Large intestine (tissue), 3 donors: Measurements from ENCODE around the gene BTBD2. TPM values are rescaled to one million over a fixed set of nuclear protein-coding genes. Genes with fewer than 3 reads are reported as not detected.

Experiments
- DNase-seq, 2 donors: peaks; one replicate each; pipeline versions ENCODE4 v3.0.0 to v3.0.0-alpha.2; 2013
- H3K27ac ChIP-seq: one replicate; pipeline ENCODE4 v1.5.1; 2013; ENCODE audit warnings: low read length
- H3K27me3 ChIP-seq: 2 replicates; pipeline ENCODE4 v1.6.1; 2013; ENCODE audit warnings: low read length; ENCODE audit not compliant: control insufficient read depth, insufficient read depth
- H3K36me3 ChIP-seq: 2 replicates; pipeline ENCODE4 v1.6.1; 2013; ENCODE audit warnings: low read length; ENCODE audit not compliant: control insufficient read depth, insufficient read depth
- H3K4me1 ChIP-seq: one replicate; pipeline ENCODE4 v1.6.1; 2013; ENCODE audit warnings: low read length; ENCODE audit not compliant: control insufficient read depth, insufficient read depth
- H3K4me3 ChIP-seq: one replicate; pipeline ENCODE4 v1.5.1; 2013; ENCODE audit warnings: low read length
- H3K9me3 ChIP-seq: one replicate; pipeline ENCODE4 v1.6.1; 2013; ENCODE audit warnings: mild to moderate bottlenecking, low read depth, low read length, moderate library complexity; ENCODE audit not compliant: control insufficient read depth
- WGBS: methylation state at CpG from one replicate; pipeline ENCODE4 v1.1.5; 2013; ENCODE audit warnings: low lambda C conversion rate; ENCODE audit not compliant: insufficient coverage; 5-methylcytosine and 5-hydroxymethylcytosine counted together
- polyA plus RNA-seq: library from polyadenylated mRNA; unstranded; fragments of 120-200 nt; gene quantifications from one replicate; pipeline ENCODE4 v1.2.1, GENCODE V29; 2013

Gene BTBD2
- polyA plus RNA-seq, 1 donor, result 96.7 TPM

DNA sequence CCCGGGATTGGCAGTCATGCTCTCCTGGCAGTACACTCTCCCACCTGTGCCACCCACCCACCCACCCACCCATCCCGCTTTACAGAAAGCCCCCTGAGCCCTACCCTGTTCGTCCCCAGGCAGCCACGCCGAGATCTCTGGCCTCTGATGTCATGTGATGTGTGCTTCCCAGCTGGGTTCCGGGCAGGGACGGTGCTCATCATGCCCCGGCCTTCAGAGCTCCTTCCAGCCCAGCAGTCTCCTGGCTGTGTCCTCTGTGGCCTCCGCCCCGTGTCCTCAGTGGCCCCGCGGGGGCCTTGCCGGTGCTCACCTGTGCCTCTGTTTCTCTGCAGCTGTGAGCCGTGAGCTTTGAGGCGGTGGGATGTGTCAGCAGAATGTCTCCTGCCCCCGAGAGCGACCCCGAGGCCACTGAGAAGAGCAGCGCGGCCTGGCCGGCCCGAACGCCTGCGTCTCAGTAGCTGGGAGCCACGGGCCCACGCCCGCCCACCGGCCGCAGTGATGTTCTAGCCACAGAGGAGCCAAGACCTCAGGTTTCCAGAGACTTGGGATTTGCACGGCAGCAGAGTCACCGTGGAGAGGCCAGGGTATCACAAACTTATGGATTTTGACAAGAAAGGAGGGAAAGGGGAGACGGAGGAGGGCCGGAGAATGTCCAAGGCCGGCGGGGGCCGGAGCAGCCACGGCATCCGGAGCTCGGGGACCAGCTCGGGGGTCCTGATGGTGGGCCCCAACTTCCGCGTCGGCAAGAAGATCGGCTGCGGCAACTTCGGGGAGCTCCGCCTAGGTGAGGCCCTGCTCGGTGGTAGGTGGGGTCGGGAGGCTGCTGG is 46.1 kb downstream of the BTBD2 start:
- Histone ChIP-seq H3K27ac (no peak overlapping the region), H3K4me1 (no peaks in the 10 kb centered on the region), H3K36me3 (peaks cover 33% of the 10 kb centered on the region), H3K27me3 (no peaks in the 10 kb centered on the region), H3K4me3 (no peak overlapping the region), H3K9me3 (peaks cover 1% of the 10 kb centered on the region)
- DNase-seq, result no peak
- no CpG with 5 or more reads among the region's 49 CpGs for WGBS

DNA sequence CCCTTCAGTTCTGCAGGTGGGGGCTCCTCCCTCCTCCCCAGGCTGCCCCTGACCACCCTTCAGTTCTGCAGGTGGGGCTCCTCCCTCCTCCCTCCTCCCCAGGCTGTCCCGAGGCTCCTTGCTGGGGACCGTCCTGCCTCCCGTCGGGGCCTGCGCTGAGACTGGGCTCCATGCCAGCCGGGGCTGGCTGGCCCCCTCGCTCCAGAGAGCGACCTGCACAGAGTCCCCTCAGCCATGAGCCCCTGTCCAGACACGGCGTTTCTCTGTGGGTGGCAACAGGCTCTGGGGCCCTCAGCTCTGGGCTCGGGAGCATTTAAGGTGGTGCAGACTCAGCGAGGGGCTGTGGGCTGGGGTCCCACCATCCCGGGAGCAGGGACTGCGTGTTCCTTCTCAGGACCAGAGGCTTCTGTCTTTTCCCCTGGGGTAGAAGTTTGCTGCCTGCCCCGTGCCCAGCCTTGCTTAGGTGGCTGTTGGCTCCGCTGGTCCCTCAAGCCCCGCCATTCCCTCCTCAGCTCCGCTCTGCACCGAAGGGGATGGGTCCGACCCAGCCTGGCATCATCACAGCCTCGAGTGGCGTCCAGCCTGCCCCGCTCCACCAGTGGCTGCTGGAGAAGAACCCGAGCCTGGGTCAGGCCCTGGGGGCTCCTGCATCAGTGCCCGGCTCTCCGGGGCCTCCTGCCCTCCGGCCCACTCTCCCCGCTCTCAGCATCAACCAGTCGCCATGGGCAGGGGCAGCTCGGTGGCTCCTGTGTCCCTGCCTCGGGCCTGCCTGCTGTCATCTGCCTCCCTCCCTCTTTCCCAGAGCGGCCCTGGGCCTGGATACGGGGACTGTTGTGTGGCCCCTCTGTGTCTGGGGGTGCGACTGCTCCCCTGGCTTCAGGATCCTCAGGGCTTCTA is 47.0 kb downstream of the BTBD2 start:
- H3K9me3 ChIP-seq, result no peaks in the 10 kb centered on the region
- no peaks in the 10 kb centered on the region for H3K27me3 ChIP-seq
- H3K27ac ChIP-seq, result no peak overlapping the region
- peaks cover 28% of the 10 kb centered on the region for H3K36me3 ChIP-seq
- WGBS, result no CpG with 5 or more reads among the region's 34 CpGs
- H3K4me1 ChIP-seq, result no peaks in the 10 kb centered on the region
- DNase-seq, result no peak
- H3K4me3 ChIP-seq, result no peak overlapping the region

DNA sequence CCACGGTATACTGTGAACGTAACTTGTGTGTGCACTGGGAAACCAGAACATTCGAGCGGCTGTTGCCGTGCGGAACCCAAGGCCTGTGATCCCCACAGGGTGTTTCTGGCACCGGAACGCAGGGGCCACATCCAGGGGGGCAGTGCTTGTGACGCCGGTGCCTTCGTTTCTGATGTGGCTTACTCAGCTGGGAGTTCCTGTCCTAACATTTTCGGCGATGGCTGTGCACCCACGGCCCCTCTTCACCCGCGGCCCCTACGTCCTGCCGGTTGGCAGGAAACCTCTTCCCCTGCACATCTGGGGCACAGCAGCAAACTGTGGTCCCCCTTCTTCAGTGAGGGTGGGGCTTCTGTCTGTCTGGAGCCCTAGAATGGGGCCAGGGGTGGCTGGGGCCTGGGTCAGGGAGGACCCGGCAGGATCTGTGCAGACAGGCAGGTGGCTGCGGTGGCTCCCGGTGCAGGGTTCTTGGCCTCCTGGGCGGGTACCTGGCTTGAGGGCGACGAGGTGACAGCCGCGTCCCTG is 48.4 kb downstream of the BTBD2 start:
- no peaks in the 10 kb centered on the region for H3K4me1 ChIP-seq
- H3K4me3 ChIP-seq, result no peak overlapping the region
- DNase-seq, result no peak
- no peaks in the 10 kb centered on the region for H3K27me3 ChIP-seq
- H3K9me3 ChIP-seq, result no peaks in the 10 kb centered on the region
- no CpG with 5 or more reads among the region's 26 CpGs for WGBS
- no peak overlapping the region for H3K27ac ChIP-seq
- peaks cover 30% of the 10 kb centered on the region for H3K36me3 ChIP-seq

- Histone ChIP-seq H3K9me3 (no peaks in the 10 kb centered on the region), H3K27ac (no peak overlapping the region), H3K27me3 (no peaks in the 10 kb centered on the region), H3K4me1 (no peaks in the 10 kb centered on the region), H3K4me3 (no peak overlapping the region), H3K36me3 (peaks cover 15% of the 10 kb centered on the region)
- no peak for DNase-seq
- WGBS, result no CpG with 5 or more reads among the region's 23 CpGs
Measured at GRCh38 chr19:1962674-1963073, 52.8 kb downstream of the BTBD2 start.

DNA sequence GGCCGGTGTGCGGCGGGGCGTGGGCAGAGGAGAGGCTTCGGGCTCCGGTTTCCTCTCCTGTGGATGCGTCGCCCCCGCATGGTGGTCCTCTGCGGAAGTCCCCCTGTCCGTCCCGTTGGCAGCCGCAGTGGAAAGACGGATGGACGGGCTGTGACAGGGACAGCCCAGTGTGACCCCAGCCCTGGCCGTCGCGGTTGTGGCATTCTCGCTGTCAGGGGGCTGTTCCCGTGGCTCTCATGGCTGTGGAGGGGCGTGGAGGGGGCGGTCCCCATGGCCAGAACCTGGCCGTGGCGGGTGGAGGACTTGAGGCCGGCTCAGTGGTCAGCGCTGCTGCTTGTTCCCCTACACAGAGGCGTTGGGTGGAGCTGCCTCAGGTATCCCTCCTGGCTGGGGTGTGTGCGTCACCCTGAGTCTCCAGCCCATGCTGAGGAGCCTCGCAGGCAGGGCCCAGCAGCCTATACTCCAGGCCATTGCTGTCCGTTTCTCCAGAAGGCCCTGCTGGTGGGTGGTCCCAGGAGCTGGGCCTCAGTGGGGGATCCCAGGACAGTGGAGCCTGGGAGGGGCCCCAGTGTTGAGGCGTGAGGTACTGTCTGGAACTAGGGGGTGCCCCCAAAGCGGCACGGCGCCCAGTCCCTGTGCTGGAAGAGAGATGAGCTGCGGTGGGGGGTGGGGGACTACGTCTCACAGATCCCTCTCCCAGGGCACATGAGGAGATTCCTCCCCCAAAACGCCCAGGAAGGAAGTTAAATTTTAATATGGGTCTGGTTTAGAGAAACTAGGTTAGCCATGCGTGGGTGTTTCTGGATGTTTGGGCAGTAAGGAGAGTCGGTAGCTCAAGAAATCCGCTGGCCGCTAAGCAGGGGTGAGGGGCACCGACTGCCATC is 54.3 kb downstream of the BTBD2 start:
- Histone ChIP-seq H3K4me1 (no peaks in the 10 kb centered on the region), H3K27me3 (no peaks in the 10 kb centered on the region), H3K4me3 (no peak overlapping the region), H3K27ac (no peak overlapping the region), H3K9me3 (no peaks in the 10 kb centered on the region), H3K36me3 (peaks cover 16% of the 10 kb centered on the region)
- WGBS, result no CpG with 5 or more reads among the region's 42 CpGs
- no peak for DNase-seq

GRCh38 chr19:1959928-1960589 is 55.5 kb downstream of the BTBD2 start:
- DNase-seq, result no peak
- Histone ChIP-seq H3K27me3 (no peaks in the 10 kb centered on the region), H3K27ac (no peak overlapping the region), H3K36me3 (peaks cover 13% of the 10 kb centered on the region), H3K4me3 (no peak overlapping the region), H3K9me3 (no peaks in the 10 kb centered on the region), H3K4me1 (no peaks in the 10 kb centered on the region)
- WGBS, result no CpG with 5 or more reads among the region's 32 CpGs

- H3K4me1 ChIP-seq, result no peaks in the 10 kb centered on the region
- WGBS, result no CpG with 5 or more reads among the region's 40 CpGs
- no peaks in the 10 kb centered on the region for H3K9me3 ChIP-seq
- no peak for DNase-seq
- no peak overlapping the region for H3K27ac ChIP-seq
- H3K4me3 ChIP-seq, result no peak overlapping the region
- no peaks in the 10 kb centered on the region for H3K27me3 ChIP-seq
- H3K36me3 ChIP-seq, result peaks cover 19% of the 10 kb centered on the region
Measured at GRCh38 chr19:1957562-1958248, 57.8 kb downstream of the BTBD2 start.

GRCh38 chr19:1956868-1957492 is 58.5 kb downstream of the BTBD2 start:
- Histone ChIP-seq H3K27me3 (no peaks in the 10 kb centered on the region), H3K4me1 (no peaks in the 10 kb centered on the region), H3K9me3 (no peaks in the 10 kb centered on the region), H3K4me3 (no peak overlapping the region), H3K27ac (no peak overlapping the region), H3K36me3 (peaks cover 22% of the 10 kb centered on the region)
- DNase-seq, result no peak
- no CpG with 5 or more reads among the region's 28 CpGs for WGBS

DNA sequence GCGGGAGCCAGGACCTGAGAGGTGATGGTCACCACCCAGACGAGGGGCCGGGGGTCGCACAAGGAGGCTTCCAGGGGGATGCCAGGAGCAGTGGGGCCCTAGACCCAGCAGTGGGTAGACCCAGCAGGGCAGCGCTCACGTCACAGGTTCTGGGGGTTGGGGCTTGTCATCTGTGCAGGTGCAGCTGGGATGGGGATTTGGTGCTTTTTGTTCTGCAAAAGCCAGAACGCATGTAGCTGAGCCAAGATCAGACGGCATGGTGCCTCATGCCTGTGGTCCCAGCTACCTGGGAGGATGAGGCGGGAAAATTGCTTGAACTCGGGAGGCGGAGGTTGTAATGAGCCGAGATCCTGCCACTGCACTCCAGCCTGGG is 59.4 kb downstream of the BTBD2 start:
- no peak overlapping the region for H3K27ac ChIP-seq
- no peaks in the 10 kb centered on the region for H3K9me3 ChIP-seq
- no peak overlapping the region for H3K4me3 ChIP-seq
- no peaks in the 10 kb centered on the region for H3K4me1 ChIP-seq
- peaks cover 20% of the 10 kb centered on the region for H3K36me3 ChIP-seq
- no peak for DNase-seq
- no CpG with 5 or more reads among the region's 12 CpGs for WGBS
- no peaks in the 10 kb centered on the region for H3K27me3 ChIP-seq
